HG03565 (cell line): ENCODE measurements around the gene KCND3.

Experiments
- ATAC-seq: cut with Tn5 transposase; IDR thresholded peaks from one replicate; pipeline ENCODE4 v1.9.1; 2021; ENCODE audit warnings: mild to moderate bottlenecking, moderate library complexity; ENCODE audit not compliant: unreplicated experiment

Gene KCND3

GRCh38 chr1:111733183-111733991, 256.1 kb downstream of the KCND3 start:
- ATAC-seq = no peak

GRCh38 chr1:111732718-111733117, 256.8 kb downstream of the KCND3 start:
- ATAC-seq = no peak

- ATAC-seq = no peak
Observed at GRCh38 chr1:111731956-111732355, 257.5 kb downstream of the KCND3 start.

GRCh38 chr1:111730706-111731105, 258.8 kb downstream of the KCND3 start:
- no peak for ATAC-seq

GRCh38 chr1:111729946-111730681, 259.4 kb downstream of the KCND3 start:
- no peak for ATAC-seq

GRCh38 chr1:111729271-111729921, 260.1 kb downstream of the KCND3 start:
- no peak for ATAC-seq

- ATAC-seq = no peak
Observed at GRCh38 chr1:111727056-111727455, 262.4 kb downstream of the KCND3 start.

GRCh38 chr1:111725192-111725591, 264.3 kb downstream of the KCND3 start:
- no peak for ATAC-seq

- no peak for ATAC-seq
Observed at GRCh38 chr1:111723871-111724270, 265.6 kb downstream of the KCND3 start.

- no peak for ATAC-seq
Observed at GRCh38 chr1:111723091-111723806, 266.2 kb downstream of the KCND3 start.

GRCh38 chr1:111720977-111721786, 268.3 kb downstream of the KCND3 start:
- ATAC-seq = no peak
